ENCODE data around the gene CXXC4.
A peak's percentile ranks its signal among the peaks of the same experiment; 100 is the strongest.

The CXXC4 gene

DNA sequence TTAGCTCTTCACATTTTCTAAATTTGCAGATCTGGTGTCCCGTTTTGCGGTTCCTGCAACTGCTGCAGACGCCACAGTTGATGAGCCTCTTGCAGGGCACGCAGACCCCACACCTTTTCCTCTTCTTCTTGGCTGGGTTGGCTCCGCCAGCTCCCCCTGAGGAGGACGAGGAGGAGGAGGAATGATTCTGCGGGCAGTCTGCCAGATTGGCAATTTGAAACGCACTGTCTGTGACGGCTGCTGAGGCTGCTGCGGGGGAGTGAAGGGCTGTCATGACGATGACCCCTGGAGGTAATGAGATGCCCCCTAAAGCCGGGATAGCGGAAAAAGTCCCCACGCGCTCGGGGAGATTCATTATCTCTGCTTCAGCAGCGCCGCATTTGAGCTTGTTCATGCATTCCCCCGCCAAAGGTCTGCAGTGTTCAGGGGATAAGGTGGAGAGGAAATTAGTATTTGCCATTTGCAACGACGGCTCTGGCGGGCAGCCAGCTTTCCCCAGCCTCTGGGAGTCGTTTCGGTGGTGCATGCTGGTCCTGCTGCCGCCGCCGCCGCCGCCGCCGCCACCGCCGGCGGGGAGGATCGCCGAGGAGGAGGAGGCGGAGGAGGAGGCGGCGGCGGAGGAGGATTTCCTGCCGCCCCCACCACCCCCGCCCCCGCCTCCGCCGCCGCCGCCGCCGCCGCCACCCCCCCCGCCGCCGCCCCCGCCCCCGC is 3.8 kb downstream of the CXXC4 start:
- H3K27ac ChIP-seq, result no peak overlapping the region

DNA sequence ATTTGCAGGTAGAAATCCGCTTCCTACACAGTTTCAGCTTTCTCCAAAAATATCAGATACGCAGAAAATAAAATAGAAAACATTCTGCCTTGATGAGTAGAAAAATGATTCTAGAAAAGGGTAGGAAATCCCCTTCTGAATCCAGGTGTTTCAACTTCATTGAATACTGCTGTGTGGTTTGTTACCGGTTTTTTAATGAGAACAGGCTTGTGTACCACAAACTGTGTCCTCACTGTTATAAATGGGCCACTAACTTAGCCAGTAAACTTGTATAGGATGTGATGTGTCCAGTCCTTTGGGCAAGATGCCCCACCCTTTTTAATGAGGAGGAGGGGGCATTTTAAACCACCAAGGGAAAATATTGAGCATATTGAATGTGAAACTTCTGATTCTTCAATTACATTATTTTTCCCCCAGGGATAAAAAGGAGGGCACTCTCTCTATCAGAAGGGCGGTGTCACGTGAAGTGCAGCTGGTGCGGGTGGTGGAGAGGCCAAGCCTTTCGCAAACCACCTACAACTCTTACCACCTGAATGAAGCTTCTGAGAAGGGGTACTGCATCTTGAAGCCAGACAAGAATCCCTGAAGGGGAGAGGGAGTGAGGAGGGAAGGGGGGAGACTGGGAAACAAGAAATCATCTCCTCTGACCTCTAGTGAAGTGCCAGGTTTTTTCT is 4.5 kb downstream of the CXXC4 start:
- Histone ChIP-seq H3K27ac (no peak overlapping the region), H3K4me3 (peak overlapping the region in 4 of 7 experiments; percentile 31 to 59 (median 41))

More for the DNA sequence above, 3.8 kb downstream of the CXXC4 start:
- peak overlapping the region; percentile 31 to 59 (median 35) for H3K4me3 ChIP-seq

DNA sequence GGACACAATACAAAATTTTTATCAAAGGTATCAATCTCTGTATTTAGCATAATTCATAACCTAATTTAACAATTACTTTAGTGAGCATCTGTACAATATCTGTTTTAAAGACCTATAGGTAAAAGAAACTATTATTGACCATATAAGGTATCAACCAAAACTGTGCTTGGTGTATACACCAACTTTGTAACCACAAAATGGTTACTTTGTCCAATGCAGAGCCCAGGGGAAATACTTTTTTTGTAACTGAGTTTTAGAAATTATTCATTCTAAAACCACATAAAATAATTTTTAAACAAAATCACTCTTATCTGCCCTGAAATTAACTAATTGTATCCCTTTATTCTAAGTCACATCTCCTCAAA is 5.0 kb downstream of the CXXC4 start:
- Histone ChIP-seq H3K4me3 (no peak overlapping the region), H3K27ac (no peak overlapping the region)

DNA sequence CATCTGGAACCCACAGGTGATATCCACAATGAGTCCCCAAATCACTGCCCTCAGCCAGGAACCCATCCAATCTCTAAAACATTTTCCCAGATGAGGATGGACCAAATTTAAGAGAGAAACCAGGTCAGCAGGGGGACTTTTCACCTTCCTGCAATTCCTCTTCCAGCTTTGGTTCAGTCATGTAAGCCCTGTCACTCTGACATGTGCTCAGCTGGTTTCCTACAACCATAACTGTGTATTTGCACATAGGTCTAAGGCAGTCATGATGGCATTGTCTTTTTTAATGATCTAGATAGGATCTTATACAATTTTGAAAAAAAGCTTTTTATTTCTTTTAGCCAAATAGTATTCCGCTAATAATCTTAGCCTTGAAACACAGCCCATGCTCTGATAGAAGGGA is 6.5 kb downstream of the CXXC4 start:
- H3K27ac ChIP-seq, result no peak overlapping the region
- H3K4me3 ChIP-seq, result no peak overlapping the region

DNA sequence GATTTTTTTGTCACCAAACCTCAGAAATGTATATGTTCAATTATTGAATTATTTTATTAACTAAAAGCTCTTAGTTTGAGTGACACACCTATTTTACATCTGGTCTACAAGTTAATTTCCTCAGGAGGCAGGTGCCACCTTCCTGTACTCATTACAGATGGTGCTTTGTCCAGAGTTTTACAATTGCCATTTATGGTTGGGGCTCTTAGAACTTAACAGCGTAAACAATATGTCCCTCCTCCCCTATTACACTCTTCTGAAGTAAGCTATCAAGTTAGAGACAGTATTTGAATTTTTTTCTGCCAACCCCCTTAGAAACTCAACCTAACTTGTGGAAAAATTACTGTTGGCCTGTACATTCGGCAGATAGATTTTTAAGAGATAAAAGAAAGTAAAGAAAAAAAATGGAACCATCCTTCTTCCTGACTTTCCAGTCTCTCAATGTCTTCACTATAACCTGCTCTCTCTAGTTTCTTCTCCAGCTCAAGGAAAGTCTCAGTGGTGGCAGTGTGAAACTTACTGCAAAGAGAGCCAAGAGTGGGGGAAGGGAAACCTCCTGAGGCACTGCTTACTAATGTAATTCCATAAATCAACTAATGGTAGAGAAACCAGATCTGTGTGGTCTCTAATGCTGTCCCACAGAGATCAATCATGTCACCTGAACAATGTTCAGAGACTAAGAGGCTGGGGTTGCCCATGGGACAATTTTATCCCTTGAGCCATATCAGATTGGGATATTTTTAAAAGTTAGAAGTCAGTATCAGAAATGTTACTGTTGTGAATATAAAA is 7.8 kb downstream of the CXXC4 start:
- no peak overlapping the region for H3K27ac ChIP-seq
- H3K4me3 ChIP-seq, result no peak overlapping the region

DNA sequence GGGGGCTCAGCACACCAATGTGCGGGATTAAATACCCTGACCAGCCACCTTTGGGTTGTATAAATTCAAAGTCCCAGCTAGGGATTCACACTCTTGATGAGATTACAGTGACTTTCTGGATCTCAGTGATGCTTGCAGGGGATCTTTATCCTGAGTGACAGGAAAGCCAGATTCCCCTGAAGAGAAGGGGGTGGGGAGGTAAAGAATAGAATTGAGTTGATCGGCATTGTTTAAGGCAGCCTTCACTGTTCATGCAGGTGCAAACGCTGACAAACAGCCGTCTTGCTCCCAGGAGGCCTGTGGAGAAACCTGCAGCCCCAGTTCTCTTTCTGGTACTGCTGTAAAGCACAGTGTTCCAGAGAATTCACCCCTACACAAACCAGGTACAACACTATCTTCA is 19.0 kb downstream of the CXXC4 start:
- H3K27ac ChIP-seq, result no peak overlapping the region

DNA sequence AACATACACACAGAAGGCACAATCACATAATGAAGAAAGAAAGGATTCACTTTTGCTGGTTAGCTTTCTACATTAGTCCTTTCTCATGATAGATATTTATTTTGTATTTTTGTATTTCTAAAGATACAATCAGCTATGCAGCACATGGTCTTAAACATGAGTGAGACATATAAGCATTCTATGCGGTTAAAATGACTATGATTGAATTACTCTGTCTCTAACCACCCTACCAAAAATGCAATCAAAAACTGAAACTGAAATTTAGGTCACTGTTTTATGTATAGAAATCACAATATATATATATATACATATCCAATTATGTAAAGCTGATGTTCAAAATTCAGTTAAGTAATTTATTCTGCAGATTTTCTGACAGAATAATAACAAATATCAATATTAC is 21.9 kb downstream of the CXXC4 start:
- Histone ChIP-seq H3K4me3 (no peak overlapping the region), H3K27ac (no peak overlapping the region)

More for the DNA sequence above, 19.0 kb downstream of the CXXC4 start:
- H3K4me3 ChIP-seq, result no peak overlapping the region

DNA sequence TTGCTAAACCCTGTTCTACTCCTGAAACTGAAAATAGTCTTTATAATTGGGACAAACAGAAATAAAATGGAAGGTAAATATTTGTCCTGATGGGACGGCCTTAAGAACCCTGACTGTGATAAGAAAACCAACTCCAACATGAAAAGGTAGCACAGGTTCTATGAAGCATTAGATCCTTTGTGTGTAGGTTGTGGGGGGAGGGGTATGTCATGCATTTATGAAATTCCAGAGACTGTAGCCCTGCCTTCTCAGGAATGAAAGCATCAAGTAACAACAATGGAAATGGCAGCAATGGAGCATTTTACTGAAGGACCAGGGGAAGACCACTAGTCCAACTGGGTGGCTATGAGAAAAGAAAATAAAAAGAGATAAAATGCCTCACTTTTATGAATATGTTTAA is 23.9 kb downstream of the CXXC4 start:
- H3K4me3 ChIP-seq, result no peak overlapping the region

DNA sequence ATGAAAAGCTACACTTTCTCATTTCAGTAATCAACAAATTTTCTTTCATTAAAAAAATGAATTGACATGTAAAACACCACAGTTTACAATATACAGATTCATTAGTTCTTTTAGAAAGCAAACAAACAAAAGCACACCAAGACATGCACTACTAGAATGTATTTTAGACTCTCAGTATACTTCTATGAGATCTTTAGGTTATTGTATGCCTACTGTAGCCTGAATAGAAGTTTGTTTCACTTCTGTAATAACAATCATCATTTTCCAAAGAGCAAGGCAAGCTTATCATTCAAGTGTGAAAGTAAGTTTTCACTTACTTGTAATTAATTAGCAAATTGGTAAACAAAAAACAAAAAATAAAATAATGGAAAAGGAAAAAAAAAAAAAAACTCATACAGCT is 24.9 kb downstream of the CXXC4 start:
- H3K27ac ChIP-seq, result no peak overlapping the region
- no peak overlapping the region for H3K4me3 ChIP-seq

More for the DNA sequence above, 23.9 kb downstream of the CXXC4 start:
- H3K27ac ChIP-seq, result no peak overlapping the region

DNA sequence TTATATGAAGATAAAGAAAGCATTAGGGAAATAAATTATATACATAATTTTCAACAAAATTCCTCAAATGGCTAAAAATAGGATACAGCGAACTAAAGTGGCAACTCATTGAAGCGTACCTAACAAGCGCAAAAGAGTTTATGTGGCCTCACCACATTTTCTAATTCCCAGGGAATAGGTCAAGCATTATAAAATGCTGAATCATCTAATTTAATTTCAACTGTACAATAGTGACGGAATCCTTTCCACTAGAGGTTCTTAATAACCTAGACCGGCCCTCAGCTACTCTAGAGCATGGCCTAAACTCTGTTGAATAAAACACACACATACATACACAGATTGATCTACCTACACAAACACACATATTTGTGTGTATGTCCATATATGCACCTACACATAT is 29.1 kb downstream of the CXXC4 start:
- Histone ChIP-seq H3K27ac (no peak overlapping the region), H3K4me3 (no peak overlapping the region)

DNA sequence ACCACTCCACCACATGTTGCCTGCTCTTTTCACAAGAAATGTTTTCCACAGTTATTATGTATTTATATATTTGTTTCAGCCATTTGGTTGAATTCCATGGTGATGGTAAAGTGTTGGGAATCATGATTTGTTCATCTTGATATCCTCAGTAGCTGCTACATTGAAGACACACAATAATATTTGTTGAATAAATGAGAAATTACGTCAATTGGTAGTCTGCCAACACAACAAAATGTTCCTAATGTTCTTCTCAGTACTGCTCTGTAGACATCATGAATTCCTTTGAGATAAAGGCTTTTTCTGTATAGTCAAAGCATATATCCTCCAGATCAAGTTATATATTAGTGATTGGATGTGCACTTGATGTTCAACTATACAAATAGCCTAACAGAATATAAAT is 29.5 kb downstream of the CXXC4 start:
- no peak overlapping the region for H3K27ac ChIP-seq
- no peak overlapping the region for H3K4me3 ChIP-seq

DNA sequence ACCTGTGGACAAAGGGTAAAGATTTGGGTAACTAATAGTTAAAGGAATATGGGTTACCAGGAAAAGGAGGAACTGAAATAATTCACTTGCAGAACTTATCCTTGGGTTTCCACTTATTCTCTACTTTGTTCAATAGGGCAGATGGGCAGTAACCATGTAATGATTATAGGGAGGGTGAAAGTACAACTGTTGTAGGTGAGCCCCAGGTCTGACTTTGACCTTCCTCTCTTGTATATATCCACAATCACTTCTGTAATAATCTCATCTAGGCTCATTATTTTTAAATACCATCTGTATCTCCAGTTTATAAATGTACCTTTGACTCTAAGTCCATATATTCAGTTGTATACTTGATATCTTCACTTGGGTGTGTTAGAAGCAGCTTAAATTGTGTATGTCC is 32.1 kb downstream of the CXXC4 start:
- no peak overlapping the region for H3K27ac ChIP-seq
- no peak overlapping the region for H3K4me3 ChIP-seq

DNA sequence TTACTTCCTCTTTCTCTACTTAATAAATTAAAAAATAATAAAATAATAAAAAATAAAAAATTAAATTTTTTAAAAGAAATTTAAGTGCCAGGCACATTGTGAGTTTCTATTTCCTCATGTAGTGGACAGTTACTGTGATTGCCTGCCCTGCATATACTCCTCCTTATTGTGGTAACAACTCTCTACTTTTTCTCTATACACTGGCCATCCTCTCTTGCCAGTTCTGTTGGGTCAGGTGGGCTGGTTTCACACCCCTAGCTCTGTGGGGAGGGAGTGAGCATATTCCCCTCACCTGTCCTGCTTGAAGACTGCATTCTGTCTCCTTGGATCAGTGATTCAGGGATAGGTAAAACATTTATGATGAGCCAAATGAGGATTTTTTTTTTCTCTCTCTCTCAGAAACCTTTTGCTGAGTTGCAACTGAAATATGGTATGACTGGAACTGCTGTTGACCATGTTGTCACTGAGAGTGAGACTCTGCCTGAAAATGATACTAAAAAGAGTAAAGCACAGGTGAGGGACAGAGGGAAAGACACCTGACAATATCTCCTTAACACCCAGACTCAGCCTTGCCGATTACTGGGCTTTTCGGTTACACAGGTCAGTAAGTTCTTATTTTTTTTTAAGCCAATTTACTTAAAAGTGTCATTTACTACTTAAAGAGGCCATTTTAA is 37.2 kb downstream of the CXXC4 start:
- H3K27ac ChIP-seq, result no peak overlapping the region
- no peak overlapping the region for H3K4me3 ChIP-seq

DNA sequence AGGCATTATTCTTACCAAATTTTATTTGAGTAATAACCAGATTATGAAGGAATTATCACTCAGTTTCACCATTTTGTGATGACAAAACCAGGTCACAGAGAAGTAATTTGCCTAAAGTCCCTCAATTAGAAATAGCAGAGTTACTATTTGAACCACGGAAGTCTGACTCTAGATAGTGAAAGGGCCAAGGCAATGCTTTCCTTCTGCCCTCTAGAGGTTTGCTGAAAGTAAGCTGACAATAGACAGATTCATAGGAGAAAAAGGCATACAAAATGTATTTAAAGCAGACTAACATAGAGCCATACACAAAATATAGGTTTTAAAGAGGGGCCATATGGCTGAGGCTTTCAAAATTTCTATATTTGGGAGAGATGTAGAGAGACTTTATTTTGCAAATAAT is 43.1 kb downstream of the CXXC4 start:
- no peak overlapping the region for H3K4me3 ChIP-seq
- H3K27ac ChIP-seq, result no peak overlapping the region

DNA sequence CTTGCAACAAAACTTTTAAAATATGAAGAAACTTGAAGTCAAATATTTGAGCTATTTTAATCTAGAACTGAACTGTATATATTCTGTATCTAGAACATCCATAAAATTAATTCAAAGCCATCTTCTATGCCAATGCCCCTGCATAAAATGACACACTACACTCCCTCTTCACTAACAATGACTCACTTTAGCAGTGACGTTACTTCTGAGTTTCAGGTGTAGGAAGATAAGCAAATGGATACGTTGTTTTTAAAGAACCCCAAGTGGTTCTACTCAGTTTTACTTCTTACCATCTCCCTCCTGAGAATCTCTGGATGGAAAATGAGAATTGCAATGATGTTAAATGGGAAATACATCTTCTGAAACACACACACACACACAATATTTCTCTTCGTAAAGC is 45.2 kb downstream of the CXXC4 start:
- Histone ChIP-seq H3K4me3 (no peak overlapping the region), H3K27ac (no peak overlapping the region)

DNA sequence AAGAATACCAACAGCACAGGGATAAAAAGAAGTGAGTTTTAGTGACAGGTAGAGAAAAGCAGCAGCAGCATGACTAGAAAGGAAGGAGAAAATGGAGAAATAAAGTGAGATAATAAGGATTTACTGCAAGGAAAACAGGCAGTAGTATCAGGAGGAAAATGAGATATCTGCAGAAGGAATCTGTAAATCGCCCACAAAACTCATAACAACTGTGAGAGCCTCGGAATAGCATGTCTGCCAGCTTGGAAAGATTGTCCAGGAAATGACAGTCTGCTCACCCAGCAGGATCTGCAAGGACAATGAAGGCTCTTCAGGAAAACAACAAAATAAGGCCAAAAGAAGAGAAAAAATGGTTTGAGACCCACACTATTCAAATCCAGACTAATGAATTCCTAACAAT is 47.4 kb downstream of the CXXC4 start:
- Histone ChIP-seq H3K4me3 (no peak overlapping the region), H3K27ac (no peak overlapping the region)

DNA sequence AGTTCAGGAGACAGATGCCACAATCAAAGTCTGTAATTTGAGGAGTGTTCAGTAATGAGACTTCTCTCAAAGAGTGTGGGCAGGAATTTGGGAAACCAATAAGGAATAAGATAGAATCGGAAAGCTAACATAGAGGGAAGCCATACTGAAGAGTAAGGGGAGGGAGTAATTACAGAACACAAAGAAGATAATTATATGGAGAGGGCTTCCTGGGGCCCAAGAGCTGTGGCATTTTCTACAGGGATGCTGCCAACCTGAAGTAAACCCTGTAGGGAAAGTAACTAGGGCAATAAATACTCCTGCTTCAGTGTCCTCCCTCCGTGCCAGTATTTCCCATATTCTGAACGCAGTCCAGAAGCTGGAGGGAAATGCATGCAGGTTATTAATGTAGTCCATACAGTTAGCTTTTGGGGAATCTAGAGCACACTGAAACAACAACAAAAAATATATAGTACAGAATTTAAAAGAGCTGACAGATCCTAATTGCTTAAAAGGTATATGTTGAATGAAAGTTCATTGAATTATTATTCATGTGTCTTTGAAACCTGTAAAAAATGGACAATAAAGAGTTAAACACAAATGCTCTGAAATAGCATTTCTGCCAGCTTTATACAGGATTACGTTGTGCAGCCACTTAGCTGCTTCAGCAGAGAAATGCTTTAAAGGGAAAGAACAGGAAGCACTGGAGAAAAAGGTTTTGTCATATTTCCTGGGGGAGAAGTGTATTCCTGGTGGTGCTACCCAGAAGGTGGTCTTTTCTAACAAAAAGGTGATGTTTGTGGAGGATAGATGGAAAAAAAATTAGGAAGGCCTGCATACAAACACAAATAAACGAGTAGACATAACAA is 48.0 kb downstream of the CXXC4 start:
- no peak overlapping the region for H3K4me3 ChIP-seq
- no peak overlapping the region for H3K27ac ChIP-seq

DNA sequence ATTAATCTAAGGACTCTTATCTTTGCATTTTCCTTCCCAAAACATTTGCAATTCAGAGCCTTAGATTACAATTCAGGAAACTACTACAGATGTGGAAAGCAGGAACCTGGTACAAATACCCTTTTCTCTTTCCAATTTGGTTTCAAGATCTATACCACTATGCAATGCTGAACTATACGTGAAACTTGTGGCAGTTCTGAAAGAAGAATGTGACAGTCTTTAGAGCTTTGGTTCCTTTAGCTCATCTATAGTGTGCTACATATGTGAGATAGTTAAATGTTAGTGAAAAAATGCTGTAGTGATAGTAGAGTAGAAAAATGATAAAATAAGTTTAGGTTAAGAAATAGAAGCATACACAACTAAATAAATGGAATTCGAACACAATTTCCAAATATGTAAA is 50.0 kb downstream of the CXXC4 start:
- Histone ChIP-seq H3K4me3 (no peak overlapping the region), H3K27ac (no peak overlapping the region)

DNA sequence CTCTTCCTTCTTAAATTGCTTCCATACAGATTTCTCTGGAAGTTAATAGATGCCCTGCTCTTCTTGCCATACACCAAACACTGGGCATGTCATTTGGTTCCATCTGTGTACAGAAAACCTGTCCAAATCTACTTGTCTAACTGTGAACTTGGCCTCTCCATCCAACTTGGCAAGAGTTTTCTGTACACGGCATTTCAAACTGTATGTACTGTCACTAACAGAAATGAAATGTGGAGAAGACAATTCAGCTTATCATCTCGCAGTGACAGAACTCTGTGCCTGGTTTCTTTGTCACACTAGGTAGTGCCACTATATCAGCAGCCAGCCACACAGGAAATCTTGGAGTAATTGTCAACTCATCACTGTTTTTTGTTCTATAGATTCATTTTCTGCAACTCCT is 58.2 kb downstream of the CXXC4 start:
- Histone ChIP-seq H3K4me3 (no peak overlapping the region), H3K27ac (no peak overlapping the region)

All from skin epidermis (tissue), 12 donors.